GM12878 (cell line): ENCODE measurements around the gene SPRED2. TPM values are rescaled to one million over a fixed set of nuclear protein-coding genes. Genes with fewer than 3 reads are reported as not detected.

Experiments
- ATAC-seq: fragments of 200-7000 bp; cut with Tn5 transposase; 3 replicates; pipeline ENCODE4 v1.9.1; 2020; ENCODE audit warnings: mild to moderate bottlenecking, moderate library complexity
- BruUV-seq: library from RNA; stranded (reverse); fragments of 400-500 nt; replicated peaks from 2 replicates; lab custom pipeline; 2021; lab: Mats Ljungman, UMichigan
- CTCF ChIA-PET: fragments of 300-600 bp; sonication (Branson Sonifier 250); formaldehyde crosslinking; extraction: SDS; loops from one replicate; lab custom pipeline; 2021; ENCODE audit warnings: inconsistent platforms; lab: Yijun Ruan, JAX
- POLR2A ChIA-PET: fragments of 350-600 bp; formaldehyde crosslinking; extraction: SDS; loops from one replicate; lab custom pipeline; 2021; ENCODE audit warnings: inconsistent platforms; lab: Charles Lee
- RAD21 ChIA-PET: fragments of 300-600 bp; sonication (Branson Sonifier 250); formaldehyde crosslinking; loops from one replicate; lab custom pipeline; 2023; ENCODE audit warnings: antibody characterized with exemption; ENCODE audit not compliant: unreplicated experiment; lab: Charles Lee
- SMC1A ChIA-PET: fragments of 300-600 bp; sonication (Branson Sonifier 250); formaldehyde crosslinking; loops from one replicate; lab custom pipeline; 2023; ENCODE audit not compliant: unreplicated experiment, uncharacterized antibody; lab: Charles Lee
- DNase-seq: peaks from one replicate; pipeline ENCODE4 v3.0.0-alpha.2; 2011; ENCODE audit warnings: low read depth, low spot score
- FAIRE-seq: peaks from 3 replicates; lab custom pipeline; 2011; peaks lifted over from hg19 to GRCh38; lab: Jason Lieb, UNC
- H2AFZ ChIP-seq: 2 replicates; pipeline ENCODE4 v1.6.0; 2011; ENCODE audit warnings: low read depth, low read length, control low read depth; ENCODE audit not compliant: control insufficient read depth
- H3K27ac ChIP-seq: 2 replicates; pipeline ENCODE4 v1.5.1; 2011; ENCODE audit warnings: control low read depth; ENCODE audit not compliant: control insufficient read depth, insufficient read depth
- H3K27me3 ChIP-seq, 2 experiments: replicated peaks in 1 of 2; 2 replicates each; pipeline versions ENCODE4 v1.6.0 to v1.6.1; 2011; ENCODE audit warnings: low read length in 1 of 2; ENCODE audit not compliant: control insufficient read depth in 2 of 2, insufficient read depth in 2 of 2
- H3K36me3 ChIP-seq, 2 experiments: 2 replicates each; pipeline ENCODE4 v1.5.1; 2011; ENCODE audit warnings: low read length in 1 of 2; ENCODE audit not compliant: control insufficient read depth in 2 of 2, insufficient read depth in 2 of 2
- H3K4me1 ChIP-seq: 2 replicates; pipeline ENCODE4 v1.6.1; 2011; ENCODE audit warnings: mild to moderate bottlenecking, low read length, moderate library complexity, mixed read lengths; ENCODE audit not compliant: control insufficient read depth, insufficient read depth
- H3K4me2 ChIP-seq: 2 replicates; pipeline ENCODE4 v1.6.0; 2011; ENCODE audit warnings: control low read depth; ENCODE audit not compliant: control insufficient read depth, insufficient read depth
- H3K4me3 ChIP-seq: fragments of 200-600 bp; sonication (generic); 2 replicates; pipeline ENCODE4 v1.5.1; 2016
- H3K79me2 ChIP-seq: 2 replicates; pipeline ENCODE4 v1.6.0; 2011; ENCODE audit warnings: low read length; ENCODE audit not compliant: control insufficient read depth, insufficient read depth
- H3K9ac ChIP-seq: 2 replicates; pipeline ENCODE4 v1.8.0; 2011; ENCODE audit warnings: low read length, control low read depth, mixed read lengths; ENCODE audit not compliant: control insufficient read depth, insufficient read depth
- H3K9me3 ChIP-seq: replicated peaks from 3 replicates; pipeline ENCODE4 v1.5.1; 2011; ENCODE audit warnings: mild to moderate bottlenecking, low read length; ENCODE audit not compliant: control insufficient read depth, insufficient read depth
- H4K20me1 ChIP-seq: 2 replicates; pipeline ENCODE4 v1.6.0; 2011; ENCODE audit not compliant: control insufficient read depth, insufficient read depth
- BACH1 ChIP-seq: fragments of 450-650 bp; IDR thresholded peaks from 2 replicates; pipeline ENCODE4 v1.6.1; 2017; ENCODE audit warnings: mild to moderate bottlenecking, borderline replicate concordance
- BRCA1 ChIP-seq: IDR thresholded peaks from 2 replicates; pipeline ENCODE4 v1.6.1; 2011; ENCODE audit warnings: low read depth, low read length, improper control_type of control experiment
- GATAD2B ChIP-seq: fragments of 450-650 bp; conservative IDR thresholded peaks from 2 replicates; pipeline ENCODE4 v1.6.1; 2017; ENCODE audit warnings: low read depth, mild to moderate bottlenecking, moderate library complexity
- NR2C2 ChIP-seq: IDR thresholded peaks from 2 replicates; pipeline ENCODE4 v1.6.1; 2011; ENCODE audit warnings: borderline replicate concordance, low read depth; ENCODE audit not compliant: control insufficient read depth, insufficient read length
- PAX5 ChIP-seq: IDR thresholded peaks from 2 replicates; pipeline ENCODE4 v1.6.1; 2011; ENCODE audit warnings: low read depth, low read length, borderline replicate concordance
- PAX8 ChIP-seq: fragments of 450-650 bp; IDR thresholded peaks from 2 replicates; pipeline ENCODE4 v1.6.1; 2017; ENCODE audit warnings: mild to moderate bottlenecking, moderate library complexity
- RELA ChIP-seq: fragments of 450-650 bp; IDR thresholded peaks from 2 replicates; pipeline ENCODE4 v1.8.0; 2014; ENCODE audit warnings: borderline replicate concordance; ENCODE audit not compliant: partially characterized antibody
- SIN3A ChIP-seq: IDR thresholded peaks from 2 replicates; pipeline ENCODE4 v1.6.1; 2012; ENCODE audit warnings: low read depth, low read length, improper control_type of control experiment
- SMAD1 ChIP-seq: fragments of 450-650 bp; IDR thresholded peaks from 2 replicates; pipeline ENCODE4 v1.6.1; 2018; ENCODE audit warnings: mild to moderate bottlenecking, low read depth; ENCODE audit not compliant: partially characterized antibody
- STAT3 ChIP-seq: IDR thresholded peaks from 2 replicates; pipeline ENCODE4 v1.6.1; 2011; ENCODE audit warnings: low read depth, low read length, improper control_type of control experiment
- WRNIP1 ChIP-seq: IDR thresholded peaks from 2 replicates; pipeline ENCODE4 v1.6.1; 2011; ENCODE audit warnings: low read depth, low read length, improper control_type of control experiment, borderline replicate concordance
- ZNF24 ChIP-seq: fragments of 450-650 bp; IDR thresholded peaks from 2 replicates; pipeline ENCODE4 v1.6.1; 2017; ENCODE audit warnings: antibody characterized with exemption, mild to moderate bottlenecking
- ZSCAN29 ChIP-seq: fragments of 450-650 bp; IDR thresholded peaks from 2 replicates; pipeline ENCODE4 v1.6.1; 2017; ENCODE audit warnings: mild to moderate bottlenecking, moderate library complexity
- WGBS: methylation state at CpG from one replicate; pipeline ENCODE4 v1.1.6; 2016; ENCODE audit warnings: low lambda C conversion rate; ENCODE audit not compliant: insufficient replicate concordance, insufficient coverage; ENCODE audit errors: missing lambda C conversion rate; 5-methylcytosine and 5-hydroxymethylcytosine counted together
- in situ Hi-C: fragments of 300-500 bp; cut with MboI; formaldehyde crosslinking; loops from 9 replicates; pipeline ENCODE4 v1.14.3; 2018; ENCODE audit warnings: mixed read lengths
- intact Hi-C: fragments of 100-400 bp; cut with micrococcal nuclease; formaldehyde crosslinking; loops from one replicate; pipeline ENCODE4 v1.14.2; 2022; ENCODE audit not compliant: unreplicated experiment
- polyA plus RNA-seq, 11 experiments: library from polyadenylated mRNA; depleted of rRNA in 4 of 11; unstranded in 6 of 11; stranded (reverse) in 5 of 11; fragments of >200 nt; fragmentation: Nextera tagmentation in 4 of 11; fragmentation: Illumina TruSeq in 1 of 11; extraction: Ambion mirVana in 4 of 11; extraction: Trizol in 1 of 11; gene quantifications; 1 replicate in 1 of 11; 2 replicates in 10 of 11; pipeline versions ENCODE4 v1.2.1 to v1.2.3, GENCODE V29; 2011 to 2016; ENCODE audit warnings: inconsistent platforms in 2 of 11, missing spikeins in 2 of 11, low read depth in 1 of 11
- total RNA-seq, 4 experiments: library from RNA; depleted of rRNA in 3 of 4; stranded (reverse); fragments of >200 nt in 3 of 4; fragmentation: Illumina TruSeq in 1 of 4; extraction: Trizol in 1 of 4; gene quantifications; 2 replicates each; pipeline versions ENCODE4 v1.2.1 to v1.2.3, GENCODE V29; 2013 to 2021
- TF ChIP-seq, protein P1 (sequence below): fragments of 450-650 bp; conservative IDR thresholded peaks from 2 replicates; pipeline ENCODE4 v1.6.1; 2017; ENCODE audit warnings: mild to moderate bottlenecking, moderate library complexity
- TF ChIP-seq, protein P2 (sequence below): fragments of 450-650 bp; IDR thresholded peaks from 2 replicates; pipeline ENCODE4 v1.6.1; 2017; ENCODE audit warnings: mild to moderate bottlenecking

SPRED2 gene
- total and polyA plus RNA-seq, 10 of the 15 experiments (the other 5 are each of a cell fraction or from before 2014, with no cell fraction given), result 3.0 to 23.9 (median 9.7) TPM

DNA sequence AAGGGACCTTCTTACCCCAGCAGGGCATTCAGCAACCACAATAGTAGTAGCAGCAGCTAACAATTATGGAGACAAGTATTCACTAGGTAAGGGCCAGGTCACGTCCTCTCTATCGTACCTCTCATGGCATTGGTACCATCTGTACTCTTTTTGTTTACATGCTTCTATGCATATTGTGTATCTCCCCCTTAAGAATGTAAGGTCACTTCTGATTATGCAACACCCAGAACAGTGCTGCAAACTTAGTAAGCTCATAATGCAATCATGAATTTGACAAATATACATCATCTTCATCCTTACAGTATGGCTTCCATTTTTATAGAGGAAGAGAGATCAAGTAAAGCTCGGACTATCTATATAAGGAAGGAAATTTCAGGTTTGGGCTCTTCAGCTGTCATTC lies 46.1 kb downstream of the SPRED2 start:
- FAIRE-seq (no peak), ATAC-seq (no peak), DNase-seq (no peak)
- in situ Hi-C loops (no loop called here), intact Hi-C loops (no loop called here)
- no peak overlapping the region for H3K9ac ChIP-seq
- no peaks in the 10 kb centered on the region for H4K20me1 ChIP-seq
- H3K4me3 ChIP-seq, result no peak overlapping the region
- SMC1A ChIA-PET, result interaction anchor here (0.6 to 7.3 kb wide), 17 partner anchors 8 to 121 kb away, joined by 3 to 80 read pairs (median 8); no protein-coding TSS in a partner anchor
- no peaks in the 10 kb centered on the region for H3K27me3 ChIP-seq
- no peaks in the 10 kb centered on the region for H3K9me3 ChIP-seq
- no peak overlapping the region for H3K4me2 ChIP-seq
- H3K27ac ChIP-seq, result no peak overlapping the region
- H2AFZ ChIP-seq, result no peak overlapping the region
- H3K36me3 ChIP-seq, result no peaks in the 10 kb centered on the region; a peak in 1 of 4 replicates
- no TSS peak for BruUV-seq
- POLR2A ChIA-PET, result interaction anchor here (0.6 to 1.2 kb wide), 9 partner anchors 11 to 64 kb away, joined by 3 to 7 read pairs (median 3); no protein-coding TSS in a partner anchor
- 84% methylated on average over 3 of the region's 3 CpGs for WGBS
- CTCF ChIA-PET, result interaction anchor here (0.6 to 3.3 kb wide), 14 partner anchors 11 to 906 kb away, joined by 3 to 18 read pairs (median 4); no protein-coding TSS in a partner anchor
- TF ChIP-seq SIN3A (no peak), ZNF24 (no peak), NR2C2 (no peak), SMAD1 (no peak), PAX8 (no peak), PAX5 (no peak), STAT3 (no peak), BACH1 (no peak), ZSCAN29 (no peak), WRNIP1 (no peak), GATAD2B (no peak), BRCA1 (no peak), RELA (no peak)
- TF ChIP-seq, protein P1, sequence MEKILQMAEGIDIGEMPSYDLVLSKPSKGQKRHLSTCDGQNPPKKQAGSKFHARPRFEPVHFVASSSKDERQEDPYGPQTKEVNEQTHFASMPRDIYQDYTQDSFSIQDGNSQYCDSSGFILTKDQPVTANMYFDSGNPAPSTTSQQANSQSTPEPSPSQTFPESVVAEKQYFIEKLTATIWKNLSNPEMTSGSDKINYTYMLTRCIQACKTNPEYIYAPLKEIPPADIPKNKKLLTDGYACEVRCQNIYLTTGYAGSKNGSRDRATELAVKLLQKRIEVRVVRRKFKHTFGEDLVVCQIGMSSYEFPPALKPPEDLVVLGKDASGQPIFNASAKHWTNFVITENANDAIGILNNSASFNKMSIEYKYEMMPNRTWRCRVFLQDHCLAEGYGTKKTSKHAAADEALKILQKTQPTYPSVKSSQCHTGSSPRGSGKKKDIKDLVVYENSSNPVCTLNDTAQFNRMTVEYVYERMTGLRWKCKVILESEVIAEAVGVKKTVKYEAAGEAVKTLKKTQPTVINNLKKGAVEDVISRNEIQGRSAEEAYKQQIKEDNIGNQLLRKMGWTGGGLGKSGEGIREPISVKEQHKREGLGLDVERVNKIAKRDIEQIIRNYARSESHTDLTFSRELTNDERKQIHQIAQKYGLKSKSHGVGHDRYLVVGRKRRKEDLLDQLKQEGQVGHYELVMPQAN, result no peak
- TF ChIP-seq, protein P2, sequence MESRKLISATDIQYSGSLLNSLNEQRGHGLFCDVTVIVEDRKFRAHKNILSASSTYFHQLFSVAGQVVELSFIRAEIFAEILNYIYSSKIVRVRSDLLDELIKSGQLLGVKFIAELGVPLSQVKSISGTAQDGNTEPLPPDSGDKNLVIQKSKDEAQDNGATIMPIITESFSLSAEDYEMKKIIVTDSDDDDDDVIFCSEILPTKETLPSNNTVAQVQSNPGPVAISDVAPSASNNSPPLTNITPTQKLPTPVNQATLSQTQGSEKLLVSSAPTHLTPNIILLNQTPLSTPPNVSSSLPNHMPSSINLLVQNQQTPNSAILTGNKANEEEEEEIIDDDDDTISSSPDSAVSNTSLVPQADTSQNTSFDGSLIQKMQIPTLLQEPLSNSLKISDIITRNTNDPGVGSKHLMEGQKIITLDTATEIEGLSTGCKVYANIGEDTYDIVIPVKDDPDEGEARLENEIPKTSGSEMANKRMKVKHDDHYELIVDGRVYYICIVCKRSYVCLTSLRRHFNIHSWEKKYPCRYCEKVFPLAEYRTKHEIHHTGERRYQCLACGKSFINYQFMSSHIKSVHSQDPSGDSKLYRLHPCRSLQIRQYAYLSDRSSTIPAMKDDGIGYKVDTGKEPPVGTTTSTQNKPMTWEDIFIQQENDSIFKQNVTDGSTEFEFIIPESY, result no peak
- H3K4me1 ChIP-seq, result peaks cover 71% of the 10 kb centered on the region
- H3K79me2 ChIP-seq, result no peaks in the 10 kb centered on the region; the same call in none of the 2 replicates
- RAD21 ChIA-PET, result interaction anchor here (0.7 to 3.7 kb wide), 8 partner anchors 11 to 256 kb away, joined by 3 to 28 read pairs (median 3); partner anchors contain the start of gene RAB1A
